ENCODE measurements around the gene RUVBL1. TPM values are rescaled to one million over a fixed set of nuclear protein-coding genes. Genes with fewer than 3 reads are reported as not detected.
A peak's percentile ranks its signal among the peaks of the same experiment; 100 is the strongest.

The RUVBL1 gene
- total RNA-seq, 1 donor from 2014 or later, result 82.7 TPM

DNA sequence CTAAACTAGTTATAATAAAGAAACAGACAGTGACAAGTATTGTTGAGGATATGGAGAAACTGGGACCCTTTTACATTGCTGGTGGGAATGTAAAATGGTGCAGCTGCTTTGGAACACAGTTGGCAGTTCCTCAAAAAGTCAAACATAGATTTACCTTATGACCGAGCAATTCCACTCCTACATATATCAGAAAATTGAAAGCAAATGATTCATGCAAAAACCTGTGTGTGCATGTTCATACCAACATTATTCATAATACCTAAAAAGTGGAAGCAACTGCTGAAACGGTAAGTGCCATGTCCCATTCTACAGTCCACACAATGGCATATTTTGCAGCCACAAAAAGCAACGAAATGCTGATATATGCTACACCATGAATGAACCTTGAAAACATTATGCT is 83.6 kb downstream of the RUVBL1 start:
- no peak overlapping the region for H3K4me3 ChIP-seq (ENCODE audit: low read depth, low read length)
- TF ChIP-seq, protein P1, sequence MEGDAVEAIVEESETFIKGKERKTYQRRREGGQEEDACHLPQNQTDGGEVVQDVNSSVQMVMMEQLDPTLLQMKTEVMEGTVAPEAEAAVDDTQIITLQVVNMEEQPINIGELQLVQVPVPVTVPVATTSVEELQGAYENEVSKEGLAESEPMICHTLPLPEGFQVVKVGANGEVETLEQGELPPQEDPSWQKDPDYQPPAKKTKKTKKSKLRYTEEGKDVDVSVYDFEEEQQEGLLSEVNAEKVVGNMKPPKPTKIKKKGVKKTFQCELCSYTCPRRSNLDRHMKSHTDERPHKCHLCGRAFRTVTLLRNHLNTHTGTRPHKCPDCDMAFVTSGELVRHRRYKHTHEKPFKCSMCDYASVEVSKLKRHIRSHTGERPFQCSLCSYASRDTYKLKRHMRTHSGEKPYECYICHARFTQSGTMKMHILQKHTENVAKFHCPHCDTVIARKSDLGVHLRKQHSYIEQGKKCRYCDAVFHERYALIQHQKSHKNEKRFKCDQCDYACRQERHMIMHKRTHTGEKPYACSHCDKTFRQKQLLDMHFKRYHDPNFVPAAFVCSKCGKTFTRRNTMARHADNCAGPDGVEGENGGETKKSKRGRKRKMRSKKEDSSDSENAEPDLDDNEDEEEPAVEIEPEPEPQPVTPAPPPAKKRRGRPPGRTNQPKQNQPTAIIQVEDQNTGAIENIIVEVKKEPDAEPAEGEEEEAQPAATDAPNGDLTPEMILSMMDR (conservative IDR thresholded peaks at IDR 0.05; ENCODE audit: low read depth, low read length), result no peak
- DNase-seq (ENCODE audit: low read depth), result no peak

GRCh38 chr3:128036119-128036518 is 87.5 kb downstream of the RUVBL1 start:
- TF ChIP-seq, protein P1 (conservative IDR thresholded peaks at IDR 0.05; ENCODE audit: low read depth, low read length), result no peak
- H3K4me3 ChIP-seq (ENCODE audit: low read depth, low read length), result no peak overlapping the region
- DNase-seq (ENCODE audit: low read depth), result no peak

- peak; percentile 55 for DNase-seq (ENCODE audit: low read depth)
- TF ChIP-seq, protein P1 (conservative IDR thresholded peaks at IDR 0.05; ENCODE audit: low read depth, low read length), result no peak
Observed at GRCh38 chr3:128033102-128033501, 90.5 kb downstream of the RUVBL1 start.

More at GRCh38 chr3:128033102-128033501, 90.5 kb downstream of the RUVBL1 start:
- H3K4me3 ChIP-seq (ENCODE audit: low read depth, low read length), result no peak overlapping the region

Other genes with a start within 250 kb of the RUVBL1 start
- gene KBTBD12, start 208.6 kb downstream of the RUVBL1 start, total RNA-seq, result 0.29 and 0.98 TPM in 2 replicates
- 150 and 242 TPM in 2 replicates for gene SEC61A1, start 71.4 kb downstream of the RUVBL1 start, total RNA-seq
- gene EEFSEC, start 29.7 kb upstream of the RUVBL1 start, total RNA-seq, result 10.1 and 20.6 TPM in 2 replicates